ENCODE data around the gene CEACAM6.
"Not testable (repeated sequence)": the region's sequence is repeated elsewhere in the genome, so short reads cannot be mapped to it uniquely, and the experiment has no call there.

The CEACAM6 gene

DNA sequence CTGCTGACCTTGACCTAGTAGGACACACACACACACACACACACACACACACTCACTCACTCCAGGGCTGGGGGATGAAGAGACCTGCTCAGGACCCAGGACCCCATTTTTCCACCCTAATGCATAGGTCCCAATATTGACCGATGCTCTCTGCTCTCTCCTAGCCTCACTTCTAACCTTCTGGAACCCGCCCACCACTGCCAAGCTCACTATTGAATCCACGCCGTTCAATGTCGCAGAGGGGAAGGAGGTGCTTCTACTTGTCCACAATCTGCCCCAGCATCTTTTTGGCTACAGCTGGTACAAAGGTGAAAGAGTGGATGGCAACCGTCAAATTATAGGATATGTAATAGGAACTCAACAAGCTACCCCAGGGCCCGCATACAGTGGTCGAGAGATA, 45.8 kb upstream of the CEACAM6 start:
- H2AK5ac ChIP-seq (ENCODE audit: low read length); H3K56ac ChIP-seq (ENCODE audit: low read length); H3K27me3 ChIP-seq (ENCODE audit: insufficient read depth, low read length, poor library complexity); H2BK15ac ChIP-seq (replicated peaks; ENCODE audit: low read depth); H2BK5ac ChIP-seq (ENCODE audit: low read length); H4K8ac ChIP-seq (ENCODE audit: low read depth, low read length); H3K27ac ChIP-seq (ENCODE audit: low read depth, low read length); H3K4me2 ChIP-seq (ENCODE audit: low read length); H2BK120ac ChIP-seq (ENCODE audit: low read depth, low read length); H3K4ac ChIP-seq (ENCODE audit: low read depth, low read length); H3K9ac ChIP-seq (ENCODE audit: low read length); H4K5ac ChIP-seq (ENCODE audit: low read length); DNase-seq; H3K4me1 ChIP-seq (ENCODE audit: control insufficient read depth, low read depth, low read length); H3K79me2 ChIP-seq (ENCODE audit: control insufficient read depth, insufficient read depth, low read length); H3K79me1 ChIP-seq (ENCODE audit: low read length); H3K36me3 ChIP-seq (ENCODE audit: control insufficient read depth, insufficient read depth, low read length); H3K4me3 ChIP-seq (ENCODE audit: low read length); H3K18ac ChIP-seq (ENCODE audit: low read length); H3K23ac ChIP-seq (ENCODE audit: low read length): not testable (repeated sequence)
- WGBS (ENCODE audit: extremely low coverage, insufficient coverage, low lambda C conversion rate) = no CpG with 5 or more reads among the region's 8 CpGs

DNA sequence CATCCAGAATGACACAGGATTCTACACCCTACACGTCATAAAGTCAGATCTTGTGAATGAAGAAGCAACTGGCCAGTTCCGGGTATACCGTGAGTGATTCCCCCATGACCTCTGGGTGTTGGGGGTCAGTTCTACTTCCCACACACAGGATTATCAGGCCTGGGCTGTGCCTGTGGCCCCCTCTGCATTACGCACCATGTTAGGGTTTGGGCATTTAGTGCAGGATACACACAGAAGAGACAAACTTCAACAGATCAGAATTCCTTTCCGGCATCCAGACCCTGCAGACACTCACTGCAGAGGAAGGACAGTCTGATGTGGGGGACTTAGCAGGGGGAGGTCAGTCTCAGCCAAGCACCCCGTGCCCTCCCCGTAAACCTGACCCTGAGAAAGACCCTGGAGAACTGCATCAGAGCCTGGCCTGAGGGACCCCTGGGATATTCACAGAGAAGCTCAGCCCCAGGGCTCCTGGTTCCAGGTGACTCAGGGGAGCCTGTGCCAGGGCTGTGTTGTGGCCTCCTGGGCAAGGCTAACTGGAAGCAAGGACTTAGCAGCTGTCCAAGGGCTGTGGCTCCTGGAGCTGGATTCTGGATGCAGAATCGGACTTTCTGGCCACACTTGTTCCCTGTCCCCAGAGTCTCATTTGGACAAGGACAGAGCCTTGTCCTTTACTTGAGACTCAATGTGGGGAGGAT, 45.2 kb upstream of the CEACAM6 start:
- Histone ChIP-seq H2BK120ac (ENCODE audit: low read depth, low read length) (no peak overlapping the region), H3K79me1 (ENCODE audit: low read length) (no peaks in the 10 kb centered on the region), H3K18ac (ENCODE audit: low read length) (no peak overlapping the region), H3K79me2 (ENCODE audit: control insufficient read depth, insufficient read depth, low read length) (no peaks in the 10 kb centered on the region), H3K4me3 (ENCODE audit: low read length) (no peak overlapping the region), H3K23ac (ENCODE audit: low read length) (no peak overlapping the region), H3K4ac (ENCODE audit: low read depth, low read length) (no peak overlapping the region), H2AK5ac (ENCODE audit: low read length) (no peak overlapping the region), H3K27me3 (ENCODE audit: insufficient read depth, low read length, poor library complexity) (no peaks in the 10 kb centered on the region), H2BK15ac (replicated peaks; ENCODE audit: low read depth) (no peak overlapping the region), H4K5ac (ENCODE audit: low read length) (no peak overlapping the region), H3K56ac (ENCODE audit: low read length) (no peak overlapping the region), H4K8ac (ENCODE audit: low read depth, low read length) (no peak overlapping the region), H3K36me3 (ENCODE audit: control insufficient read depth, insufficient read depth, low read length) (no peaks in the 10 kb centered on the region), H3K27ac (ENCODE audit: low read depth, low read length) (no peak overlapping the region), H3K4me1 (ENCODE audit: control insufficient read depth, low read depth, low read length) (no peaks in the 10 kb centered on the region), H3K9ac (ENCODE audit: low read length) (no peak overlapping the region), H2BK5ac (ENCODE audit: low read length) (no peak overlapping the region), H3K4me2 (ENCODE audit: low read length) (no peak overlapping the region)
- no peak for DNase-seq
- WGBS (ENCODE audit: extremely low coverage, insufficient coverage, low lambda C conversion rate) = no CpG with 5 or more reads among the region's 8 CpGs

DNA sequence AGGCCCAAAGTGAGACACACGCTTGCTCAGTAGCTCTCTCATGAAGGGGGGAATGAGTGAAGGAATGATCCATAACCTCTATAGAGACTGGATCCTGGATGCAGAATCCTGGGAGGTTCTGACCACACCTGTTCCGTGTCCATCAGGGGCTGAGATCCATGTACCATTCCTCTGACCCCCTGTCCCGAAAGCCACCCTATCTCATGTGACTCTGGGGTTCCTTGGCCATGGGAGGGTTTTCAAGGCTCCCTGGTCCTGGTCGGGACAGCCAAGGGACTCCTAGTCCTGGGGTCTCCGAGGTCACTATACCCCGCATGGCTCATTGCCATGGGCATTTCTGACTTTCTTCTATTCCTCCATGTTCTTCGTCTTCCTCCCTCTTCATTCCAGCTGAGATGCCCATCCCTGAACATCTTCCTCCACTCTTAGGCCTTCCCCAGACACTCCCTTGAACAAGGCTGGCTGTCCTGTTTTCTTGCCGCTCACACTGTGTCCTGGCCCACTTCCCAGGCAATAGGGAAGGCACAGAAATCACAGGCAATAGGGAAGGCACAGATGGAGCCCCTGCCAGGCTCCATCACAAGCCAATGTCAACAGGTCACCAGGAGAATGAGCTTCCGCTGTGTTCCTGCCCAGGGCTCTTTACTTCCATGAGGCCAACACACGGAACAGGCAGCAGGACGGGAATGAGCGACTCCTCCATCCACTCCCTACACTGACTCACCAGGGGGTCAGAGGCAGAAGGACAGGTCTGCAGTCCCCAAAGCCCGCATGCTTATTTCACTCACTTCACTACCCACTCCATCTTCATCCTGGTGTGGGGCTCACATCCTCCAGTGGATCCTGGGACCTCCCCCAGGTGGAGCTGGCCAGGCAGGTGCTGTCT, 43.7 kb upstream of the CEACAM6 start:
- Histone ChIP-seq H3K18ac (ENCODE audit: low read length) (no peak overlapping the region), H3K9ac (ENCODE audit: low read length) (no peak overlapping the region), H3K4me3 (ENCODE audit: low read length) (no peak overlapping the region), H3K56ac (ENCODE audit: low read length) (no peak overlapping the region), H2AK5ac (ENCODE audit: low read length) (no peak overlapping the region), H3K4ac (ENCODE audit: low read depth, low read length) (no peak overlapping the region), H3K27ac (ENCODE audit: low read depth, low read length) (no peak overlapping the region), H4K5ac (ENCODE audit: low read length) (no peak overlapping the region), H3K79me1 (ENCODE audit: low read length) (no peaks in the 10 kb centered on the region), H4K8ac (ENCODE audit: low read depth, low read length) (no peak overlapping the region), H3K36me3 (ENCODE audit: control insufficient read depth, insufficient read depth, low read length) (no peaks in the 10 kb centered on the region), H3K79me2 (ENCODE audit: control insufficient read depth, insufficient read depth, low read length) (no peaks in the 10 kb centered on the region), H2BK5ac (ENCODE audit: low read length) (no peak overlapping the region), H3K4me1 (ENCODE audit: control insufficient read depth, low read depth, low read length) (no peaks in the 10 kb centered on the region), H2BK15ac (replicated peaks; ENCODE audit: low read depth) (no peak overlapping the region), H3K27me3 (ENCODE audit: insufficient read depth, low read length, poor library complexity) (no peaks in the 10 kb centered on the region), H2BK120ac (ENCODE audit: low read depth, low read length) (no peak overlapping the region), H3K23ac (ENCODE audit: low read length) (no peak overlapping the region), H3K4me2 (ENCODE audit: low read length) (no peak overlapping the region)
- DNase-seq = no peak
- WGBS (ENCODE audit: extremely low coverage, insufficient coverage, low lambda C conversion rate) = no CpG with 5 or more reads among the region's 13 CpGs

DNA sequence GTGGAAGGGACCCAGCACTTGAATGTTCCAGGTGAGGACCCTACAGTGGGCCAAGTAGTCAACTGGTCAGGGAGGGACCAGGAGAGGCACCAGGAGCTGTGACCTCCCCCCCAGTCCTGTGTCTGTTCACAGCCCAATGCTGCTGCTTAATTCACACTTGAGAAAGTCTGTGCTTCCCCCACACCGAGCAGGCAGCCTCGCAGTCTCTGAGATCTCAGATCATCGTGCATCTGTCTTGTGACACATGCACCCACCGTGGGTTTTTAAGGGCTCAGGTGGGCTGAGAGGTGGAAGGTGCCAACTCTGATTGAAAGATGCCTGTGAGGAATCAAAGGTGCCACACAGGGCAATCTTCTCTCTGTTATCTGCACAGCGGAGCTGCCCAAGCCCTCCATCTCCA, 40.7 kb upstream of the CEACAM6 start:
- no peak for DNase-seq
- H3K18ac ChIP-seq (ENCODE audit: low read length) = no peak overlapping the region
- H3K36me3 ChIP-seq (ENCODE audit: control insufficient read depth, insufficient read depth, low read length) = no peaks in the 10 kb centered on the region
- H3K79me1 ChIP-seq (ENCODE audit: low read length) = no peaks in the 10 kb centered on the region
- no peaks in the 10 kb centered on the region for H3K79me2 ChIP-seq (ENCODE audit: control insufficient read depth, insufficient read depth, low read length)
- no peak overlapping the region for H2BK5ac ChIP-seq (ENCODE audit: low read length)
- H3K27me3 ChIP-seq (ENCODE audit: insufficient read depth, low read length, poor library complexity) = no peaks in the 10 kb centered on the region
- no peak overlapping the region for H3K27ac ChIP-seq (ENCODE audit: low read depth, low read length)
- no peak overlapping the region for H2AK5ac ChIP-seq (ENCODE audit: low read length)
- H3K4ac ChIP-seq (ENCODE audit: low read depth, low read length) = no peak overlapping the region
- no peak overlapping the region for H3K4me3 ChIP-seq (ENCODE audit: low read length)
- no peak overlapping the region for H3K9ac ChIP-seq (ENCODE audit: low read length)
- WGBS (ENCODE audit: extremely low coverage, insufficient coverage, low lambda C conversion rate) = no CpG with 5 or more reads among the region's 5 CpGs
- no peak overlapping the region for H4K8ac ChIP-seq (ENCODE audit: low read depth, low read length)
- no peaks in the 10 kb centered on the region for H3K4me1 ChIP-seq (ENCODE audit: control insufficient read depth, low read depth, low read length)
- H2BK15ac ChIP-seq (replicated peaks; ENCODE audit: low read depth) = no peak overlapping the region
- H3K56ac ChIP-seq (ENCODE audit: low read length) = no peak overlapping the region
- no peak overlapping the region for H2BK120ac ChIP-seq (ENCODE audit: low read depth, low read length)
- no peak overlapping the region for H3K23ac ChIP-seq (ENCODE audit: low read length)
- H3K4me2 ChIP-seq (ENCODE audit: low read length) = no peak overlapping the region
- no peak overlapping the region for H4K5ac ChIP-seq (ENCODE audit: low read length)

DNA sequence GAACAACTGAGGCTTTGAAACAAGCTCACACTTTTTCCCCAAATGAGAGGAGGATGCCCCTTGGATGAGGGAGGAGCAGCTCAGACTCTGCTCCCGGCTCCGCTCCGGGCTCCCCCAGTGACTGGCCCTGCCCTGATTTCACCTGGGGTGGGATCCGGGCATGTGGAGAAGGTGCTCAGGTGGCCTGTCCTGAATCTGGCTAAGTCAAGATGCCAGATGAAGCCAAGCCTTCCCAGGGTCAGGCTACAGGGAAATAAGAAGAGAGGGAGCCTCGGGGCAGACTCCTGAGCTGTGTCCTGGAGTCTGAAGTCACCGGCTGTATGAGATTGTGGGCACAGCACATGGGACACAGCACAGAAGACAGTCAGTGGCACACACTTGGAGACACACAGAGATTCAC, 36.6 kb upstream of the CEACAM6 start:
- no peak overlapping the region for H3K4me3 ChIP-seq (ENCODE audit: low read length)
- H3K4me1 ChIP-seq (ENCODE audit: control insufficient read depth, low read depth, low read length) = no peaks in the 10 kb centered on the region
- H3K27ac ChIP-seq (ENCODE audit: low read depth, low read length) = no peak overlapping the region
- H3K4ac ChIP-seq (ENCODE audit: low read depth, low read length) = no peak overlapping the region
- H2BK5ac ChIP-seq (ENCODE audit: low read length) = no peak overlapping the region
- no peak for DNase-seq
- H3K4me2 ChIP-seq (ENCODE audit: low read length) = no peak overlapping the region
- no peak overlapping the region for H2AK5ac ChIP-seq (ENCODE audit: low read length)
- no peak overlapping the region for H2BK120ac ChIP-seq (ENCODE audit: low read depth, low read length)
- no peaks in the 10 kb centered on the region for H3K36me3 ChIP-seq (ENCODE audit: control insufficient read depth, insufficient read depth, low read length)
- no peaks in the 10 kb centered on the region for H3K79me2 ChIP-seq (ENCODE audit: control insufficient read depth, insufficient read depth, low read length)
- no peaks in the 10 kb centered on the region for H3K27me3 ChIP-seq (ENCODE audit: insufficient read depth, low read length, poor library complexity)
- H3K9ac ChIP-seq (ENCODE audit: low read length) = no peak overlapping the region
- H3K23ac ChIP-seq (ENCODE audit: low read length) = no peak overlapping the region
- no peaks in the 10 kb centered on the region for H3K79me1 ChIP-seq (ENCODE audit: low read length)
- H4K8ac ChIP-seq (ENCODE audit: low read depth, low read length) = no peak overlapping the region
- H2BK15ac ChIP-seq (replicated peaks; ENCODE audit: low read depth) = no peak overlapping the region
- no CpG with 5 or more reads among the region's 6 CpGs for WGBS (ENCODE audit: extremely low coverage, insufficient coverage, low lambda C conversion rate)
- no peak overlapping the region for H3K18ac ChIP-seq (ENCODE audit: low read length)
- no peak overlapping the region for H3K56ac ChIP-seq (ENCODE audit: low read length)
- H4K5ac ChIP-seq (ENCODE audit: low read length) = no peak overlapping the region
